A549 (cell line): ENCODE data around the gene ZNF57. TPM values are rescaled to one million over a fixed set of nuclear protein-coding genes. Genes with fewer than 3 reads are reported as not detected.
A peak's percentile ranks its signal among the peaks of the same experiment; 100 is the strongest.

ENCODE experiments used
- ATAC-seq, 2 experiments: fragments of 200-7000 bp in 1 of 2; fragments of >200 bp in 1 of 2; cut with Nextera tagmentation in 1 of 2; cut with Tn5 transposase in 1 of 2; 3 replicates each; pipeline versions ENCODE4 v1.8.0 to v1.9.1; 2018 to 2020; ENCODE audit warnings: mild to moderate bottlenecking in 1 of 2, moderate library complexity in 1 of 2
- CTCF ChIA-PET: fragments of 300-600 bp; sonication (Branson Sonifier 250); formaldehyde crosslinking; extraction: SDS; loops from one replicate; lab custom pipeline; 2021; ENCODE audit warnings: antibody characterized with exemption, inconsistent platforms; lab: Yijun Ruan, JAX
- POLR2A ChIA-PET: fragments of 350-600 bp; formaldehyde crosslinking; extraction: SDS; loops from one replicate; lab custom pipeline; 2021; ENCODE audit warnings: antibody characterized with exemption, inconsistent platforms; lab: Yijun Ruan, JAX
- DNase-seq, 2 experiments: peaks; one replicate each; pipeline versions ENCODE4 v3.0.0 to v3.0.0-alpha.2; 2011 to 2016; ENCODE audit warnings: low read depth in 1 of 2, low spot score in 1 of 2
- FAIRE-seq: peaks from 2 replicates; lab custom pipeline; 2011; peaks lifted over from hg19 to GRCh38; lab: Jason Lieb, UNC
- H3K27ac ChIP-seq, 2 experiments: fragments of >200 bp; sonication (Bioruptor Twin); formaldehyde crosslinking; 3 replicates each; pipeline ENCODE4 v1.5.1; 2016 to 2017
- H3K4me1 ChIP-seq: fragments of >200 bp; sonication (Bioruptor Twin); formaldehyde crosslinking; 3 replicates; pipeline ENCODE4 v1.6.1; 2016
- H3K4me2 ChIP-seq: fragments of >200 bp; sonication (Bioruptor Twin); formaldehyde crosslinking; 3 replicates; pipeline ENCODE4 v1.6.1; 2016
- H3K4me3 ChIP-seq: fragments of >200 bp; sonication (Bioruptor Twin); formaldehyde crosslinking; 3 replicates; pipeline ENCODE4 v1.5.1; 2016
- H3K9me3 ChIP-seq: fragments of >200 bp; sonication (Bioruptor Twin); formaldehyde crosslinking; 3 replicates; pipeline ENCODE4 v1.6.1; 2016
- ATOH8 ChIP-seq: fragments of 250-450 bp; sonication (Bioruptor Pico); IDR thresholded peaks from 2 replicates; pipeline ENCODE4 v1.5.0; 2020; ENCODE audit warnings: low read depth, mild to moderate bottlenecking, moderate library complexity
- CBX8 ChIP-seq: fragments of 200-600 bp; sonication (generic); IDR thresholded peaks from 2 replicates; pipeline ENCODE4 v1.6.1; 2016
- CEBPB ChIP-seq, 2 experiments: fragments of >200 bp in 1 of 2; sonication (Bioruptor Twin) in 1 of 2; formaldehyde crosslinking in 1 of 2; IDR thresholded peaks; 2 replicates each; pipeline ENCODE4 v1.6.1; 2012 to 2016
- CTCF ChIP-seq: fragments of >200 bp; sonication (Bioruptor Twin); formaldehyde crosslinking; IDR thresholded peaks from 3 replicates; pipeline ENCODE4 v1.5.1; 2016
- ELK1 ChIP-seq: fragments of 150-350 bp; IDR thresholded peaks from 2 replicates; pipeline ENCODE4 v1.6.1; 2014; ENCODE audit warnings: low read depth, mild to moderate bottlenecking, low read length
- HES2 ChIP-seq: fragments of >200 bp; sonication (Bioruptor Twin); formaldehyde crosslinking; IDR thresholded peaks from 2 replicates; pipeline ENCODE4 v1.6.1; 2016
- HEYL ChIP-seq: fragments of 250-450 bp; sonication (Bioruptor Pico); IDR thresholded peaks from 2 replicates; pipeline ENCODE4 v1.8.0; 2021; ENCODE audit warnings: mild to moderate bottlenecking, moderate library complexity
- KDM1A ChIP-seq: fragments of 200-600 bp; sonication (generic); IDR thresholded peaks from 2 replicates; pipeline ENCODE4 v1.6.1; 2016; ENCODE audit warnings: low read depth, mild to moderate bottlenecking
- MYC ChIP-seq: IDR thresholded peaks from 2 replicates; pipeline ENCODE4 v1.6.1; 2012; ENCODE audit warnings: mild to moderate bottlenecking, inconsistent platforms, low read length, improper control_type of control experiment, borderline replicate concordance
- NFE2L2 ChIP-seq: fragments of 150-350 bp; conservative IDR thresholded peaks from 2 replicates; pipeline ENCODE4 v1.6.1; 2014; ENCODE audit warnings: low read length
- PBX3 ChIP-seq: IDR thresholded peaks from 2 replicates; pipeline ENCODE4 v1.6.1; 2012
- PHF8 ChIP-seq: fragments of 200-600 bp; sonication (generic); IDR thresholded peaks from 2 replicates; pipeline ENCODE4 v1.6.1; 2016; ENCODE audit warnings: low read depth, mild to moderate bottlenecking, antibody characterized with exemption, moderate library complexity, borderline replicate concordance
- POLR2AphosphoS2 ChIP-seq: conservative IDR thresholded peaks from 2 replicates; pipeline ENCODE4 v1.6.1; 2012; ENCODE audit warnings: low read length, improper control_type of control experiment, inconsistent platforms
- RAD21 ChIP-seq, 2 experiments: fragments of >200 bp in 1 of 2; sonication (Bioruptor Twin) in 1 of 2; formaldehyde crosslinking in 1 of 2; IDR thresholded peaks in 1 of 2; conservative IDR thresholded peaks in 1 of 2; 2 replicates in 1 of 2; 3 replicates in 1 of 2; pipeline ENCODE4 v1.6.1; 2012 to 2018; ENCODE audit warnings: inconsistent platforms in 1 of 2
- RCOR1 ChIP-seq: fragments of 150-350 bp; IDR thresholded peaks from 2 replicates; pipeline ENCODE4 v1.6.1; 2014; ENCODE audit warnings: antibody characterized with exemption, low read length, low read depth
- SMC3 ChIP-seq: fragments of >200 bp; sonication (Bioruptor Twin); formaldehyde crosslinking; IDR thresholded peaks from 3 replicates; pipeline ENCODE4 v1.6.1; 2018; ENCODE audit warnings: inconsistent platforms
- SREBF2 ChIP-seq: fragments of 450-650 bp; IDR thresholded peaks from 2 replicates; pipeline ENCODE4 v1.6.1; 2014; ENCODE audit warnings: mild to moderate bottlenecking, moderate library complexity
- TFCP2L1 ChIP-seq: fragments of 250-450 bp; sonication (Bioruptor Pico); IDR thresholded peaks from 2 replicates; pipeline ENCODE4 v1.5.0; 2021; ENCODE audit warnings: mild to moderate bottlenecking
- TP53 ChIP-seq: fragments of 250-450 bp; sonication (Bioruptor Pico); IDR thresholded peaks from 2 replicates; pipeline ENCODE4 v1.5.0; 2021; ENCODE audit warnings: mild to moderate bottlenecking, moderate library complexity
- ZC3H11A ChIP-seq: fragments of 450-650 bp; IDR thresholded peaks from 2 replicates; pipeline ENCODE4 v1.6.1; 2014; ENCODE audit warnings: antibody characterized with exemption, mild to moderate bottlenecking
- ZNF302 ChIP-seq: fragments of 250-450 bp; sonication (Bioruptor Pico); IDR thresholded peaks from 2 replicates; pipeline ENCODE4 v1.9.0; 2021; ENCODE audit warnings: inconsistent platforms, mild to moderate bottlenecking, moderate library complexity
- WGBS: methylation state at CpG from one replicate; pipeline ENCODE4 v1.1.6; 2017; ENCODE audit errors: missing lambda C conversion rate; 5-methylcytosine and 5-hydroxymethylcytosine counted together
- polyA plus RNA-seq, 4 experiments: library from polyadenylated mRNA; depleted of rRNA in 3 of 4; stranded (reverse); fragments of >200 nt; fragmentation: RNase III in 1 of 4; extraction: RNeasy Plus Mini Kit Qiagen cat#74134 plus additional on column Dnase treatment in 1 of 4; gene quantifications; 2 replicates in 3 of 4; 3 replicates in 1 of 4; pipeline ENCODE4 v1.2.3, GENCODE V29; 2011 to 2017

Gene ZNF57
- polyA plus RNA-seq, 2 of the 4 experiments (the other 2 are of a cell fraction), result 2.5 to 2.6 TPM

- Histone ChIP-seq H3K4me2 (no peak overlapping the region), H3K9me3 (peaks cover 14% of the 10 kb centered on the region; the same call in 2 of the 3 replicates), H3K4me3 (no peak overlapping the region), H3K4me1 (no peaks in the 10 kb centered on the region), H3K27ac (no peak overlapping the region)
- WGBS, result 92% methylated on average over 7 of the region's 20 CpGs
- no peak for TF ChIP-seq MYC
- TF ChIP-seq CEBPB (IDR thresholded peaks at IDR 0.05), result no peak
- no peak for TF ChIP-seq TP53
- TF ChIP-seq CTCF, result no peak
- TF ChIP-seq HES2, result no peak
- DNase-seq (no peak), ATAC-seq (no peak), FAIRE-seq (no peak)
- CTCF ChIA-PET, result interaction anchor here (0.5 to 1.5 kb wide), 2 partner anchors 17 to 20 kb away, joined by 3 read pairs; no protein-coding TSS in a partner anchor
- POLR2A ChIA-PET, result no interaction called here
Measured at GRCh38 chr19:2906631-2907195, 6.0 kb downstream of the ZNF57 start.

GRCh38 chr19:2912306-2912705, 11.6 kb downstream of the ZNF57 start:
- peaks cover 48% of the 10 kb centered on the region for H3K9me3 ChIP-seq
- no peak overlapping the region for H3K4me2 ChIP-seq
- ChIA-PET CTCF (interaction anchor here (0.5 to 1.5 kb wide), 3 partner anchors 10 to 157 kb away, joined by 3 to 5 read pairs (median 3); no protein-coding TSS in a partner anchor), POLR2A (no interaction called here)
- DNase-seq, result no peak
- no peak overlapping the region for H3K27ac ChIP-seq
- no peak for TF ChIP-seq HEYL (CRISPR knock-in tag)
- no peak for TF ChIP-seq ZNF302 (CRISPR knock-in tag)
- no peak for TF ChIP-seq NFE2L2
- no peak for TF ChIP-seq RAD21 (conservative IDR thresholded peaks at IDR 0.05 in 1 of 2, IDR thresholded peaks at IDR 0.05 in 1 of 2)
- TF ChIP-seq SMC3, result no peak
- no peak for TF ChIP-seq ATOH8 (CRISPR knock-in tag)
- no peak for TF ChIP-seq SREBF2
- no peak for TF ChIP-seq TFCP2L1 (CRISPR knock-in tag)
- TF ChIP-seq ZC3H11A, result no peak
- no peak for TF ChIP-seq PBX3
- no peak for TF ChIP-seq POLR2AphosphoS2
- WGBS, result 93% methylated on average over 5 of the region's 5 CpGs
- H3K4me1 ChIP-seq, result no peaks in the 10 kb centered on the region
- no peak for ATAC-seq
- H3K4me3 ChIP-seq, result no peak overlapping the region
- FAIRE-seq, result no peak

GRCh38 chr19:2917275-2918184, 16.8 kb downstream of the ZNF57 start:
- ChIA-PET CTCF (no interaction called here), POLR2A (no interaction called here)
- Histone ChIP-seq H3K9me3 (peaks cover 69% of the 10 kb centered on the region), H3K4me3 (no peak overlapping the region), H3K4me1 (no peaks in the 10 kb centered on the region), H3K27ac (no peak overlapping the region), H3K4me2 (no peak overlapping the region)
- FAIRE-seq, result no peak
- ATAC-seq, result no peak
- WGBS, result 92% methylated on average over 16 of the region's 16 CpGs
- DNase-seq, result no peak
- no peak for TF ChIP-seq POLR2AphosphoS2
- TF ChIP-seq ELK1, result no peak
- no peak for TF ChIP-seq RCOR1
- TF ChIP-seq KDM1A, result peak; percentile 15; the same call in 1 of the 2 replicates
- TF ChIP-seq PHF8, result no peak
- TF ChIP-seq CBX8, result no peak
- no peak for TF ChIP-seq PBX3
